NCI-H2029 (cell line): ENCODE measurements around the gene TAF11L7.
"Not testable (repeated sequence)": the region's sequence is repeated elsewhere in the genome, so short reads cannot be mapped to it uniquely, and the experiment has no call there.

Experiments
- DNase-seq: peaks from one replicate; lab custom pipeline; 2025; lab: John Stamatoyannopoulos, UW

The TAF11L7 gene

DNA sequence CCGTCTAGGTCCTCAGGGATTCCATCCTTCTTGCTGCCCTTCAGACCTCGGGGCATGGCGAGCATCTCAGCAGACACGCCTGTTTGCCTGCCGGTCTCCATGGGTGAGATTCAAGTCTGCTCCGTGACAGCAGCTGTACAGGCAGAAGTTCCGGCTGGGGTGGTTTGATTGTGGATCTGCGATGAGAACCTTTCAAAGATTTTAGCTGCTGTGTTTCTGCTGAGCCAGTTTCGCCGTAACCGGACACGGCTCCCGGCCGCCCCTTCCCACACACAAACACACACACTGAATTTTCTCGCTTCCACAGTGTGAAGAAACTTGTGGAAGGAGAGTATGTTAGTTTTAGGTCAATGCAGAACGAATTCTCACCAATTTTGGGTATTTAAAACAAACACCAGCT is at the start of gene TAF11L7:
Gene TAF11L7, minus strand, starts transcription at position 101 of the 400 bp plus-strand sequence.
- DNase-seq, result not testable (repeated sequence)

DNA sequence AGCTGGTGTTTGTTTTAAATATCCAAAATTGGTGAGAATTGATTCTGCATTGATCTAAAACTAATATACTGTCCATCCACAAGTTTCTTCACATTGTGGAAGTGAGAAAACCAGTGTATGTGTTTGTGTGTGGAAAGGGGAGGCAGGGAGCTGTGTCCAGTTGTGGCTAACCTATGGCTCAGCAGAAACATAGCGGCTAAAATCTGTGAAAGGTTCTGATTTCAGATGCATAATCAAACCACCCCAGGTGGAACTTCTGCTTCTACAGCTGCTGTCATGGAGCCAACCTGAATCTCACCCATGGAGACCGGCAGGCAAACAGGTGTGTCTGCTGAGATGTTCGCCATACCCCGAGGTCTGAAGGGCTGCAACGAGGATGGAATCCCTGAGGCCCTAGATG is 48.6 kb upstream of the TAF11L7 start, which contains the start of gene TAF11L14:
Gene TAF11L14, plus strand, starts transcription at position 301 of the 400 bp plus-strand sequence.
- DNase-seq, result no peak

DNA sequence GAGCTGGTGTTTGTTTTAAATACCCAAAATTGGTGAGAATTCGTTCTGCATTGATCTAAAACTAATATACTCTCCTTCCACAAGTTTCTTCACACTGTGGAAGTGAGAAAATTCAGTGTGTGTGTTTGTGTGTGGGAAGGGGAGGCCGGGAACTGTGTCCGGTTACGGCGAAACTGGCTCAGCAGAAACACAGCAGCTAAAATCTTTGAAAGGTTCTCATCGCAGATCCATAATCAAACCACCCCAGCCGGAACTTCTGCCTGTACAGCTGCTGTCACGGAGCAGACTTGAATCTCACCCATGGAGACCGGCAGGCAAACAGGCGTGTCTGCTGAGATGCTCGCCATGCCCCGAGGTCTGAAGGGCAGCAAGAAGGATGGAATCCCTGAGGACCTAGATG is 46.2 kb upstream of the TAF11L7 start, which contains the start of gene TAF11L13:
Gene TAF11L13, plus strand, starts transcription at position 301 of the 400 bp plus-strand sequence.
- DNase-seq, result not testable (repeated sequence)

DNA sequence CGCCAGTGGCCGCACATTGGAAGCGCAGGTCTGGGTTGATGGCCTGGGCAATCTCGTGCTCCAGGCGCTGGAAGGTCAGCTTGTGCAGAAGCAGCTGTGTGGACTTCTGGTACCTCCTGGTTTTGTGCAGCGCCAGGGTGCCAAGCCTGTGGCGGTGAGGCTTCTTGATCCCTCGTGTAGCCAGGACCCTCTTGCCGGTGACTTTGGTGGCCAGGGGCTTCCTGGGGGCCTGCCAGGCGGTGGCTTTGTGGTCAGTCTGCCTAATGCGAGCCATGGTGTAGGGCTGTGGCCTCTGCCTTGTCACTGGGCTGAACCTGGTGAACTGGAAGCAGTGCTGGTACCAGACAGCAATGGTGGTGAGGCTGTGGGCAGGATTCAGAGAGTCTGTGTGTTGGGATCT is 40.1 kb upstream of the TAF11L7 start:
- DNase-seq, result no peak

DNA sequence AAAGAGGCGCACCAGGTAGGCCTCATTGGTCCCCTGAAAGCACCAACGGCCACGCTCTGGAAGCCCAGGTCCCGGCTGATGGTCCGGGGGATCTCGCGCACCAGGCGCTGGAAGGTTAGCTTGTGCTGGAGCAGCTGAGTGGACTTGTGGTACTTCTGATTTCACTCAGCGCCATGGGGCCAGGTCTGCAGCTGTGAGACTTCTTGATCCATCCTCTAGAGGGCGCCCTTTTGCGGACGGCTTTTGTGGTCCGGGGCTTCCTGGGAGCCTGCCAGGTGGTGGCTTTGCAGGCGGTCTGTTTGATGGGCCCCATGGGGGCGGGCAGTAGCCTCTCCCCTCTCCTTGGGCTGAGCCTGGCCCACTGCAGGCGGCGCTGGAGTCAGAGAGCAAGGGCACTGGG is 35.1 kb upstream of the TAF11L7 start:
- DNase-seq, result no peak

DNA sequence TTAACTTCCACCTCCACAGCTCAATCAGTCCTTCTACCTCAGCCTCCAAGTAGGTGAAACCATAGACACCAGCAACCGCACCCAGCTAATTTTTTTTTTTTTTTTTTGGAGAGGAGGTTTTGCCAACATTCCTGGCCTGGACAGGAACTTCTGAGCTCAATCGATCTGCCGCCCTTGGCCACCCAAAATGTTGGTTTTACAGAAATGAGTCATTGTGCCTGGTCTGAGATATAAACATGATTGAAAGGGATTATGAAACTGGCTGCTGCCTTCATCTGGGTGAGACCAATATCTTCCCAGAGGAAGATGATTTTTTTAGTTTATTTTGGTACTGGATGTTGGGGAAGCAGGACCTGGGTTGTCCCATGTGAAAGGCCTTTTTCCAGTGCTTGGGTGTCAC is 33.8 kb upstream of the TAF11L7 start:
- no peak for DNase-seq

DNA sequence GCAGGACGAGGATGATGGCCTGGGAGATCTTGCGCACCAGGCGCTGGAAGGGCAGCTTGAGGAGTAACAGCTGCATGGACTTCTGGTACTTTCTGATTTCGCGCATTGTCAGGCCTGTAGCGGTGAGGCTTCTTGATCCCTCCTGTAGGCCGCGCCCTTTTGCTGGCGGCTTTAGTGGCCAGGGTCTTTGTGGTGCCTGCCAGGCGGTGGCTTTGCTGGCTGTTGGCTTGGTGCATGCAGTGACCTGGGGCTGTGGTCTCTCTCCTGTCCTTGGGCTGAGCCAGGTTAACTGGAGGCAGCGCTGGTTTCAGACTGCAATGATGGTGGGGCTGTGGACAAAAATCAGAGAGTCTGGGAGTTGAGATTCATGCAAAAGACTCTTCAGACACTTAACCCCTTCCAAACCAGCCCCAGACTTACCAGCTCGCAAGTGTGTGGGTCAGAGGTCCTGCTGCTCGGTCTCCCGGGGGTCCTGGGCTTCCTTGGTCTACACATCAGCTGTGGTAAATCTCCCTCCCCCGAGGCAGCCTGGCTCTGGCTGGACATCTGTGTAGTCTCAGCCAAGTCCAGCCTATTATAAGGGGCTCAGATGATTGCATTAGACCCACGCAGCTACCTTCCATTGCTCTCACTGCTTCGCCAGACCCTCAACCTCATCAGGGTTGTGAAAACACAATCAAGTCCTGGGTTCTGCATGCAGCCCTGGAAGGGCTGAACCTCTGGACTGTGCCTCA is 29.5 kb upstream of the TAF11L7 start:
- DNase-seq, result no peak

DNA sequence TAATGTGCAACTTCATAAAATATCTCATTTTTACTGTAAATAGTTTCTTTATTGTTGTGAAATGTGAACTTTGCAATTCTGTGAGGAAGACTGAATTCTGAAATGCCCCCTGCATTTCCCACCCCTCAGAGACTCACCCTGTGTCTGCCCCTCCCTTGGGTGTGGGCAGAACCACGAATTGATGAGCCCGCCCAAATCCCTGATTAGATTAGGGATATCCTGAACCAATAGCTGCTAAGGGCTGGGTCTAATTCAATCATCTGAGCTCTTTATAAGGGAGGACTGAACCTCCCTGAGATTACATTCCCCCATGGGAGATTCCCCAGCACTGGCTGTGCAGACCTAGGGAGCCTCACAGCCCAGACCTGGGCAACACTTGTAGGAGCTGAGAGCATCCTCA is 24.5 kb upstream of the TAF11L7 start, which contains the start of gene TAF11L12:
Gene TAF11L12, plus strand, starts transcription at position 301 of the 400 bp plus-strand sequence.
- not testable (repeated sequence) for DNase-seq

DNA sequence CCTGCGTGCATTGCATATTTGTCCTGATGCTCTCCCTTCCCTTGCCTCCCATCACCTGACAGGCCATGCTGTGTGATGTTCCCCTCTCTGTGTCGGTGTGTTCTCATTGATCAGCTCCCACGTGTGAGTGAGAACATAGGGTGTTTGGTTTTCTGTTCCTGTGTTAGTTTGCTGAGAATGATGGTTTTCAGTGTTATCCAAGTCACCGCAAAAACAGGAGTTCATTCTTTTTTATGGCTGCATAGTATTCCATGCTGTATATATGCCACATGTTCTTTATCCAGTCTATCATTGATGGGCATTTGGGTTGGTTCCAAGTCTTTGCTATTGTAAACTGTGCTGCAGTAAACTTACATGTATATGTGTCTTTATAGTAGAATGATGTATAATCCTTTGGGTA is 21.9 kb upstream of the TAF11L7 start:
- DNase-seq, result not testable (repeated sequence)

DNA sequence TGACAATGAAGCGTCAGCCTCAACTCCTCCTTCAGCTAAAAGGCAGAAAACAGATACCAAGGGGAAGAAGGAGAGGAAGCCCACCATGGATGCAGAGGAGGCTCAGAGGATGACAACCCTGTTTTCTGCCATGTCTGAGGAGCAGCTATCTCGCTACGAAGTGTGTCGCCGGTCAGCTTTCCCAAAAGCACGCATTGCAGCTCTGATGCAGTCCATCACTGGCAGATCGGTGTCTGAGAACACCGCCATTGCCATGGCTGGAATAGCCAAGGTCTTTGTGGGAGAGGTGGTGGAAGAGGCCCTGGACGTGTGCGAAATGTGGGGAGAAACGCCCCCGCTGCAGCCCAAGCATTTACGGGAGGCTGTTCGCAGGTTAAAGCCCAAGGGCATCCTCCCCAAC is 19.4 kb upstream of the TAF11L7 start:
- DNase-seq, result no peak

DNA sequence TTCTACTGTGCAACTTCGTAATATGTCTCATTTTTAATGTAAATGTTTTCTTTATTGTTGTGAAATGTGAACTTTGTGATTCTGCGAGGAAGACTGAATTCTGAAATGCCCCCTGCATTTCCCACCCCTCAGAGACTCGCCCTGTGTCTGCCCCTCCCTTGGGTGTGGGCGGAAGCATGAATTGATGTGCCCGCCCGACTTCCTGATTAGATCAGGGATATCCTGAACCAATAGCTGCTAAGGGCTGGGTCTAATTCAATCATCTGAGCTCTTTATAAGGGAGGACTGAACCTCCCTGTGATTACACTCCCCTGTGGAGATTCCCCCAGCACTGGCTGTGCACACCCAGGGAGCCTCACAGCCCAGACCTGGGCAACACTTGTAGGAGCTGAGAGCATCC is 18.3 kb upstream of the TAF11L7 start, which contains the start of gene TAF11L11:
Gene TAF11L11, plus strand, starts transcription at position 304 of the 400 bp plus-strand sequence.
- DNase-seq, result not testable (repeated sequence)

DNA sequence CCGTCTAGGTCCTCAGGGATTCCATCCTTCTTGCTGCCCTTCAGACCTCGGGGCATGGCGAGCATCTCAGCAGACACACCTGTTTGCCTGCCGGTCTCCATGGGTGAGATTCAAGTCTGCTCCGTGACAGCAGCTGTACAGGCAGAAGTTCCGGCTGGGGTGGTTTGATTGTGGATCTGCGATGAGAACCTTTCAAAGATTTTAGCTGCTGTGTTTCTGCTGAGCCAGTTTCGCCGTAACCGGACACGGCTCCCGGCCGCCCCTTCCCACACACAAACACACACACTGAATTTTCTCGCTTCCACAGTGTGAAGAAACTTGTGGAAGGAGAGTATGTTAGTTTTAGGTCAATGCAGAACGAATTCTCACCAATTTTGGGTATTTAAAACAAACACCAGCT is 12.2 kb upstream of the TAF11L7 start, which contains the start of gene TAF11L10:
Gene TAF11L10, minus strand, starts transcription at position 101 of the 400 bp plus-strand sequence.
- not testable (repeated sequence) for DNase-seq

DNA sequence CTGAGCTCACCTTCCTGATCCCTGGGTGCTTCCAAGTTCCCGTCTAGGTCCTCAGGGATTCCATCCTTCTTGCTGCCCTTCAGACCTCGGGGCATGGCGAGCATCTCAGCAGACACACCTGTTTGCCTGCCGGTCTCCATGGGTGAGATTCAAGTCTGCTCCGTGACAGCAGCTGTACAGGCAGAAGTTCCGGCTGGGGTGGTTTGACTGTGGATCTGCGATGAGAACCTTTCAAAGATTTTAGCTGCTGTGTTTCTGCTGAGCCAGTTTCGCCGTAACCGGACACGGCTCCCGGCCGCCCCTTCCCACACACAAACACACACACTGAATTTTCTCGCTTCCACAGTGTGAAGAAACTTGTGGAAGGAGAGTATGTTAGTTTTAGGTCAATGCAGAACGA is 8.7 kb upstream of the TAF11L7 start, which contains the start of gene TAF11L9:
Gene TAF11L9, minus strand, starts transcription at position 140 of the 400 bp plus-strand sequence.
- DNase-seq, result not testable (repeated sequence)

DNA sequence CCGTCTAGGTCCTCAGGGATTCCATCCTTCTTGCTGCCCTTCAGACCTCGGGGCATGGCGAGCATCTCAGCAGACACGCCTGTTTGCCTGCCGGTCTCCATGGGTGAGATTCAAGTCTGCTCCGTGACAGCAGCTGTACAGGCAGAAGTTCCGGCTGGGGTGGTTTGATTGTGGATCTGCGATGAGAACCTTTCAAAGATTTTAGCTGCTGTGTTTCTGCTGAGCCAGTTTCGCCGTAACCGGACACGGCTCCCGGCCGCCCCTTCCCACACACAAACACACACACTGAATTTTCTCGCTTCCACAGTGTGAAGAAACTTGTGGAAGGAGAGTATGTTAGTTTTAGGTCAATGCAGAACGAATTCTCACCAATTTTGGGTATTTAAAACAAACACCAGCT is 5.3 kb upstream of the TAF11L7 start, which contains the start of gene TAF11L8:
Gene TAF11L8, minus strand, starts transcription at position 101 of the 400 bp plus-strand sequence.
- not testable (repeated sequence) for DNase-seq
